Measurements from ENCODE around the gene AGPAT4. TPM values are rescaled to one million over a fixed set of nuclear protein-coding genes. Genes with fewer than 3 reads are reported as not detected.

The AGPAT4 gene
- polyA plus RNA-seq, 1 donor, result 9.1 TPM

DNA sequence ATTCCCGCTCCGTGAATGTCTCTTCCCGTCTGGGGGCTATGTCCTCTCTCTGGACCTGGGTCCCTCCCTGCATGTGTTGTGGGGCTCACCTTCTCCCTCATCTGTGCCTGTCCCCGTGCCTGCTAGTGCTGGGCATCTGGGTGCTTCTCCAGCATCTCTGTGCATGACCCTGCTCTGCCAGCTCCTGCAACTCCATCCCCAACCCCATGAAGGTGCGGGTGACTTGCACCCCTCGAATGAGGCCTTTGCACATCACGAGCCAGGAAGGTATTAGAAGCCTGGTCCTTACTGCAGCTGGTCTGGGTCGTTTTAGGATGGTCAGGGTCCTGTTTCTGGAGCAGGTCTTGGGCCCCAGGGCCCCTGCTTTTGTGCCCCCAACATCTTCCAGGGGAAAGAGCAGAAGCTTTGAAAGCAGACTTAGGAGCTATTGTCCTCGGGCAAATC, 109.7 kb downstream of the AGPAT4 start:
- DNase-seq, result no peak

DNA sequence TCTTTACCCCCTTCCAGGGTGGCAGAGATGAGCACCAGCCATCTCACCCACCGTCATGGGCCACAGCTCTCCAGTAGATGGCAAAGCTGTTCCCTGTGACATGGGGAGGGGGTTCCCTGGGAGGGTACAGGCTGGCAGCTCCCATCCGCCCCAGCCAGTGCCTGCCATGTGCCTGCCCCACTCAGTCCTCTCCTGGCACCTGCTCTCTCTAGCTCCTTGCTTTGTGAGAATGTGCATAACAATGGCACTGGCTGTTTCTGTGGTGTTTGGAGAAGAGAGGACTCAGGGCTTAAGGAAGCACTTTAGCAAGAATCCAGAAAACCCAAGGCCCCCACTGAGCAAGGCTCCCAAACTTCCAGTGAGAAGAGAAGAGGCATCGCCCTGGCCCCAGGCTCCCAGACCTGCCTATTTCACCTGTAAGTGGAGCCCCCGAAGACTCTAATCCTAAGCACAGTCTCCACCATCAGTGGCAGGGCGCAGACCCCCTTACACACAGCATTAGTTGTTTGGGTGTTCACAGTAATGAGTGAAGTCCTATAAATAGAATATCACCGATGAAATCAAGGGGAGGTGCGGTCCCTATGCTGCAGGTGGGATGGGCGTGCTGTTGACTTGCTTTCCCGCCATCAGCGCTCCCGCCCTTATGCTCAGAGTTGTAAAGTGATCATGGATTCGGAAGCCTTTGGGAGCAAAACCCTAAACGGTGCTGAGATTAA, 110.2 kb downstream of the AGPAT4 start:
- no peak for DNase-seq

DNA sequence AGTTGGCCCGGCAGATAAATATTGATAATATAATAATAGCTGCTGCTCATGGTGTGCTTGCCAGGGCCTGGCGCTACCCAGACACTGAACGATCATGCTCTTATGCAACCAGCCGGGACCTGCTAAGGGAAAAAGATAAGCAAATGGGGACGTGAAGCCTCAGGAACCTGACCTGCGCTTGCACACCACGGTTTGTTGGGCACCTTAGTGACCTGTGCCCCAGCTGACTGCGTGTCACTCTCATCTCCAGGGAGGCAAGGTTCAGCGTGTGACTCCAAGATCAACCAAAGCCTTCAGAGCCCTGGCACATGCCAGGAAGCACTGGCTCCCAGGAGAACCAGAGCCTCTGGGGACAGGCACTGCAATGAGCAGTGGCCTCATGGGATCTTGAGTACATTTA, 111.1 kb downstream of the AGPAT4 start:
- no peak for DNase-seq

DNA sequence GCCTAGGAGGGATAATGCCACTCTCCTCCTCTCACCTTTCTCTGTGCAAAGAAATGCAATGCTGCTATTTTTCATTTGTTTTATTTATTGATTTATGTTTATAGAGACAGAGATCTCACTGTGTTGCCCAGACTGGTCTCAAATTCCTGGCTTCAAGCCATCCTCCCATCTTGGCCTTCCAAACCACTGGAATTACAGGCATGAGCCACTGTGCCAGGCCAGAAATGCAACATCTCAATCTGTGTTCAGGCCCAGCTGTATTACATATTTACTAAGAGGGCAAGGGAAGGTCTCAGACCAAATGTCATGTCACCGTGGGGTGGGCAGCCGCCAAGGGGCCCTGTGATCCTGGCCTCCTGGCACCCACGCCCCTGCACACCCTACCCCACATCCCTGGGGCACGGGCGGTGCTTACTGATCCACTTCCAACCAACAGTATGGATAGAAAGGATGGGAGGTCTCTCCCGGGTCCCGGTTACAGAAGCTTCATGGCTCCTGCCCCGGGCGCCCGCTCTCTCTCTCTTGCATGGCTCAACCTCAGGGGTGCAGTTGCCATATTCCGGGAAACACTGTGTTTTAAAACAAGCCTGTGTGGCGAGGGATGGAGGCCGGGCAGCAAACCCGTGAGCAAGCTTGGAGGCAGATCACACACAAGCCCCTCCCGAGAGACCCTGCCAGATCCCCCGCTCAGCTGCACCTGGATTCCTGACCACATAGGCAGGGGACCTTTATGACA, 111.8 kb downstream of the AGPAT4 start:
- DNase-seq, result no peak

DNA sequence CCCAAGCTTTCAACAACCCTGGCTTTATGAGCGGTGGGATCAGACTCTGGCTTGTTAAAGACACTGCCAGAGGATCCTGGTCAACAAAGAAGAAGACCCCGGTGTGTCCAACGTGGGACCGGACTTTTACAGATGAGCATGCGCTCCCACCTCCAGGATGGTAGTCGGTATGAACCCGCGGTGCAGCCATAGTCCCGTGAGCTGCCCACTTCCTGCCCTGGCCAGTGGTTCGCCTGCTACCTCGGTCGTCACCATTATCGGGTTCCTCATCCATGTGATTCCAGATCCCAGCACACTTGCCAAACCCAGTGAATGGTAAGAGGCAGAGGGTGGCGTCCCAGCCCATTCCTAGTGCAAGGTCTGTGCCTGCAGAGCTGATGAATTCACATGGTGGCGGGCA, 112.7 kb downstream of the AGPAT4 start:
- DNase-seq, result no peak

DNA sequence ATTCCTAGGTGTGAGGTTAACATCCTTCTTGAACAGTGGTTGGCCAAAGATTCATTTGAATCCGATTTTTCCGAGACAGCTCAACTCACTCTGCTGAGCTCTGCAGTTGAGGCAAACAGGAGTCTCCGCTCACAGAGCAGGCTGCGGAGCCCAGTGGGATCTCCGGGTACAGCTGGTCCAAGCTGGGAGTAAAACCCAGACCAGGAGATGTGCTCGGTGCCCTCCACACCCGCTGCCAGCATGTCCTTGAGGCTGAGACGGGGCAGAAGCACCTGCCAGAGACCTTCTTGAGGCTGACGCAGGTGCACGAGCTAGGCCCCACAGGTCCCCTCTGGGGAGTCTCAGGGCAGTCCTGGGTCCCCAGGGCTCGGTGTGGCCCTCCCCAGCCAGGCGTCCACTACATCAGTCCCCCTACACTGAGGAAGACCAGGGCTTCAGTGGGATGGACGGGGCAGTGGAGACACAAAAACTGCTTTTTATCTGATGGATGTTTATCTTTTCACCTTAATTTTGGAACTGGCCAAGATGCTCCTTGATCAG, 119.0 kb downstream of the AGPAT4 start:
- no peak for DNase-seq

DNA sequence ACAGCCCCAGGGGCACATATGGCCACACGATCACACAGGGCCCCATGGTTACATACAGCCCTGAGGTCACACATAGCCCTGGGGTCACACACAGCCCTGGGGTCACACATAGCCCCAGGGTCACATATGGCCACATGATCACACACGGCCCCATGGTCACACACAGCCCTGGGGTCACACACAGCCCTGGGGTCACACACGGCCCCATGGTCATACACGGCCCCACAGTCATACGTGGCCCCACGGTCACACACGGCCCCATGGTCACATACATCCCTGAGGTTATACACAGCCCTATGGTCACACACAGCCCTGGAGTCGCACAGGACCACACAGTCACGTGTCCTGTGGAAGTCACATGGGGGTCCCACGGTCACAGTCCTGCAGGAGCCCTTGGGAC, 120.1 kb downstream of the AGPAT4 start:
- no peak for DNase-seq

DNA sequence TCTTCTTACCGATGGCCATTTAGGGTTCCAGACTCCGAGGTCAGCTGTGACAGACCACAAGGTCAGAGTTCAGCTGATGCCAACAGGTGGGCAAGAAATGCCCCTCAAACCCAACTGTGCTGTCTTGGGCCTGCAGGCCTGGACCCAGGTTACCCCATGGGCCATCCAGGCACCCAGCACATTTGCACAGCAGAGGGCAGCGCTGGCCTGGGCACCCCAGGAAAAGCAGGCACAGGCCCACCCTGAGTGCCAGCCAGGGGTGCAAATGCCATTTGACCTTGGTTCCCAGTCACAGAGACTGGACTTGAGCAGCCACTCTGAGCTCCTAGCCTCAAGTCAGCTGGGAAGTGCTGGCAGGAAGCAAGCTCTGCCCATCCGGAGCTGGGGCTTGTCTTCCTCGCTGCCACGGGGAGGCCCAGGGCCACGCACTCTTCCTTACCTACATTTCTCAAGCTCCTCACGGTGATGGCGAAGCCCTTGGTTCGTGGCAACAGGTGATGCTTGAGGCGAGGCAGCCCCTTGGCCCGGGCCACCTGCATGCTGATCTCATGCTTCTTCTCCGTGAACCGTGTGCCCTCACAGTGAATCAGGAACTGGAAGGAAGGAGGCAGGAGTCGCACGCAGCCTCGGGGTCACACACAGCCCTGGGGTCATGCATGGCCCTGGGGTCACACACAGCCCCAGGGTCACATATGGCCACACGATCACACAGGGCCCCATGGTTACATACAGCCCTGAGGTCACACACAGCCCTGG, 120.8 kb downstream of the AGPAT4 start:
- no peak for DNase-seq

DNA sequence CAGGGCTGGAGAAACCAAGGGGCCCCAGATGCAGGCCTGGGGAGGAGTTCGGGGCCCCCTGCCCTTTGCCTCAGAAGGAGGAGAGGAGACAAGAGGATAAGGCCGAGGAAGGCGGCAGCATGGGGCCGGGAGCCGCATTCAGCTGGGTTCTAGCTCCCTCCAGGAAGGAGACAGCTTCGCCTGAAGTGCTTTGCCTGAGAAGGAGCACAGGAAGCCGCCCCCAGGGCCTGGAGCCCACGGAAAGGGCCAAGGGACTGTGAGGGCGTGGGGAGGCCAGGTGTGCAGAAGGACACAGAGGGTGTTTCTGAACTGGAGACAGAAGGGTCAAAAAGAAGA, 121.4 kb downstream of the AGPAT4 start:
- DNase-seq, result no peak

DNA sequence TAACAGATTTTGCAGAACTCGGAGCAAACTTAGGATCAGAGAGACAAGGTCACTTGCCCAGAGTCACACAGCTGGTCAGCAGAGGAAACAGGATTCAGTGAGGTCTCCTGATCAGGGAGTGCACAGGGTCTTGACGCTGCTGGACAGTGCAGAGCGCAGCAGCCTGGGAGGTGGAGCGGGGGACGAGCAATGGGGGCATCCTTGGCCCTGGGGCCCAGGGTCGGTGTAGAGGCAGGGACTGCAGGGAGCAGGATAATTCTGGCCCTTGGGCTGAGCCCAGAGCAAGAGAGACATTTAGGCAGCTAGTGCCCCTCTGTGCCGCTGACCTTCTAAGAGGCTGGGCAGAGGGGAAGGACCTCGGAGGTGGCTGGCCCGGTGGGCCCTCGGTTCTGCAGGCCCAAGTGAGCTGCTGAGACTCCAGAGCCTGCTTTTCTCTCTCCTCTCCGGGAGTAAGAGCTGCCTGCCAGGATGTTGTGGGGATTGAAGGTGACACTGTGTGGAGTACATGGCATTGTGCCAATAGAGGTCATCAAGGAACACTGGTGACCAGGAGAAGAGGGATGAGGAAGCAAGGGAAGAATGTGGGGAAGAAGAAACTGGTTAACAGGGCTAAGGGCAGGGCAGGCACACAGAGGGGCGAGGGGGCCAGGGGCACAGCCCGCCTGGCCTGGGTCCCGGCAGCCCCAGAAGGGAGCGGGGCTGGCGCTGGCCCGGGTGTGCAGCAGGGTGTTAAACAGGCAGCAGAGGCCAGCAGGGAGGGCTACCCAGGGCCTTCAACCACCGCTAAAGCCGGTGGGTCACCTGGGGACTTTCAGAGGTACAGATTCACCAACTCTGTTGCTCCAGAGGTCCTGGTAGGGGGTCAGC, 122.0 kb downstream of the AGPAT4 start:
- DNase-seq, result no peak

DNA sequence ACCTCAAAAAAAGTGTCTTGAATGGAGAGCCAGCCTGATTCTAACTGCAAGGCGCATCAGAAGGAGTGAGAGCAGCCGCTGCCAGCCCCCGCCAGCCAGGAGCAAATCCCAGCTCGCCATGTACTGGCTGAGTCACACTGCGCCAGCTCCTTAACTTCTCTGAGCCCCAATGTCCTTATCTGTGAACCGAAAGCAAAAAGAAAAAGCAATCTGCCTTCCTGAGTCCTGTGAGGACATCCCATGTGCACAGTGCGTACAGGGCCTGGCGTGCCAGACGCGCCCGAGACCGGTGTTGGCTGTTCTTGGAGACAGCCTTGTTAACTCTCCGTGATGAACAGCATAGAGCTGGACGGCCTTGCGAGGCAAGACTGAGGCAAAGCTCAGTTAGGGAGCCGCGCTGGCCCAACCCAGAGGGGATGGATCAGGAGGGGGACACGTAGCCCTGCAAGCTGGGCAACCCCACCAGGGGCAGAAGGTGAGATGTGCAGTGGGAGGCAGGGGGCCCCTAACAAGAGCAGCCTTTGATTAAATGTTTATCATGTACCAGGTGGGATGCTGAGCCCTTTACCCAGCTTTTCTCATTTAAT, 122.7 kb downstream of the AGPAT4 start:
- no peak for DNase-seq

DNA sequence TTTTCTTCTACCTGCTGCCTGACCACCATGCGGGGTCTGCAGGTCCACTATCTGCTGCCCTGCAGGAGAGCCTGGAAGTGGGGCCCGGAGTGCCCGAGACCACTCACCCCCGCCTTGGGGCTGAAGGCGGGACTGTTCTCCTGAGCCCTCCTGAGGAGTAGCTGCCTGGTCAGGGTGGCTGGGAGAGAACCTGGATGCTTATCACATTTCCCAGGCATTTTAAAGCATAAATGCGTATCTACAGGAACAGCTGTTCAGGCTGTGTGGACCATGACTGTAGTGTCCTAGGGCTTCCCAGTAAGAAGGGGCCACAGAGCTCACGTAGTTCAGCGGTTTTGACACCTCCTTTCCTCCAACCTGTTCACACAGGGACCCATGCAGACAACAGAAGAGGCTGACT, 123.3 kb downstream of the AGPAT4 start:
- no peak for DNase-seq

DNA sequence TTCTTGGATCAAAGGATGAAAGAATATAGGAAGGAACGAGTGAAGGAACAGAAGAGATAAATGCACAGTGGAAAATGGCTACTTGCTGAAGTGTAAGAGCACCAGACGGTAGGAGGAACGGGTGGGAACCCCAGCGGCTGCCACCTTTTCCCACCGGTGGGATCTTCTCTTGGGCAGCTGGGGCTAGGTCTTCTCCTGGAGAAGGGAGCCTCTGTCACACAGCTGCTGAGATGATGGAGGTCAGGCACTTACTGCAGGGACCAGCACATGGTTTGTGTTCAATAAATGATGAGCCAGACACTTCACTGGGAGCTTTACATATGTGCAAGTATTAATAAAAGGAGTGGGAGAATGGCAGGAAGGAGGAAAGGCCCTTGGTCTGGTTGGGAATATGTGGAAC, 123.7 kb downstream of the AGPAT4 start:
- DNase-seq, result no peak

DNA sequence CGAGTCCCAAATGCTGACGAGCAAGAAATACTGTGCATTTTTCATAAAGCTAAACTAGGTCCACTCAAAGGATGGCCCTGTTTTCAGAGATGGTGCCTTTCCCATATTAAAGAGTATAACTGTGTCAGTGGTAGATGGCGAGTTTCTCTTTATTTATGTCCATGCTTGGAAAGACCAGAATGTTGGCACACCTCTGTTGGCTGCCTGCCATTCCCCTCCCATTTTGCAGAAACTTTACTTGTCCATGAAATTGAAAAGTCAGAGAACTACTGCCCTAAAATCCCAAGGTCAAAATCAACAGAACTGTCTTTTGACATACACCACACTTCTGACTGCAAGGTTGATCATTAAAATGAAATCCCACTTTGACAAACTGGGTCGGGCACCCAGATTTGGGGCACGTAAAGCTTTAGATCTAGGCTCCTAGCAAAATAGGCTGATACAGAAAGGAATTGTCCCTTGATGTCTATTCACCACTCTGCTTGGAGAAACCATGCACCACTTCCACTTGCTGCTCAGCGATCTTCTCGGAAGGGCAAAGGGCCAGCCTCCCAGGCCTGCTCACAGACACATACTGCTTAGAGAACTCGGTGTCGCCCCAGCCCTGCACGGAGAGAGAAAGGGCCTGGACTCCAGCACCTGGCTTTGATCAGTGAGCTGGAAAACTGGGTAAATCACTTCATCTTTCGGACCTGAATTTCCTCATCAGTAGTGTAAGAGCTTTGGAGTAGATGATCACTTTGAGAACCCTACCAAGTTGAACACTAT, 130.0 kb downstream of the AGPAT4 start:
- no peak for DNase-seq

DNA sequence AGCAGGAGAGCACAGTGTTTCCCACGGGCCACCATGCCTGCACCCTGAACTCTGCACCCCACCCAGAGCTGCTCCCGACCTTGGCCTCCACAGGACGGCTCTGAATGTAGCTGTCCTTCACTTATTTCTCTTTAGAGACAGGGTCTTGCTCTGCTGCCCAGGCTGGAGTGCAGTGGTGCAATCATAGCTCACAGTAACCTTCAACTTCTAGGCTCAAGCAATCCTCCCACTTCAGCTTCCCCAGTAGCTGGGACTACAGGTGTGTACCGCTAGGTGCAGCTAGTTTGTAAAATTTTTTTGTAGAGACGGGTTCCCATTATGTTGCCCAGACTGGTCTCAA, 130.9 kb downstream of the AGPAT4 start:
- no peak for DNase-seq

DNA sequence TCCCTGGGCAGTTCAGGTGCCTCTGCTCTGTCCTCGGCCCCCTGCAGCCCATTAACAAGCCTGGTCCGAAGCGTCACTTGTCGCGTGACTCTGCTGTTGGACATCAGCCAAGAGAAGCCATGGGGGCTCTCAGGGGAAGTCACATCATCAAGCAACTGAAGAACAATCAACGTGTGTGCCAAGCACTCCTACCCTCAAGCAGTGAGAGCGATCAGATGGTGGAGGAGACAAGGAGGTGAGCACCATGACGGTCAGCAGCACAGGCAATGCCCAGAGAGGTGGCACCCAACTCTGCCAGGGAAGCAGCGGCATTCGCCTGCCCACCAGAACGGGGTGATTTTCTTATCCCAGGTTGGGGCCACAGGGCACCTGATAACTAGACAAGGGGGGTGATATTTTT, 132.7 kb downstream of the AGPAT4 start:
- no peak for DNase-seq

DNA sequence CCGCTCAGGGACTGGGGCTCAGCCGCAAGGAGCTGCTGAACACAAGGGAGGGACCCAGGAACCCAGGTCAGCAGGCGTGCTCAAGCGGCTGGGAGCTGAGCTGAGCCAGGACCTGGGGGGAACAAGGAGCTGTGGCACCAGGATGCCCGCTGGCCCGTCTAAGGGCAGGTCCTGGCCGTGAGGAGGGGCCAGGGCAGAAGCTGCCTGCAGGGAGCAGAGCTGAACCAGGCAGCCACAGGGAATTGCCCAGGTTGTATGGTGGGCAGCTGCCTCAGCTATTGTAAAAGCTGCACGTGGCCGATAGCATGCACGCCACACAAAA, 133.3 kb downstream of the AGPAT4 start:
- no peak for DNase-seq

DNA sequence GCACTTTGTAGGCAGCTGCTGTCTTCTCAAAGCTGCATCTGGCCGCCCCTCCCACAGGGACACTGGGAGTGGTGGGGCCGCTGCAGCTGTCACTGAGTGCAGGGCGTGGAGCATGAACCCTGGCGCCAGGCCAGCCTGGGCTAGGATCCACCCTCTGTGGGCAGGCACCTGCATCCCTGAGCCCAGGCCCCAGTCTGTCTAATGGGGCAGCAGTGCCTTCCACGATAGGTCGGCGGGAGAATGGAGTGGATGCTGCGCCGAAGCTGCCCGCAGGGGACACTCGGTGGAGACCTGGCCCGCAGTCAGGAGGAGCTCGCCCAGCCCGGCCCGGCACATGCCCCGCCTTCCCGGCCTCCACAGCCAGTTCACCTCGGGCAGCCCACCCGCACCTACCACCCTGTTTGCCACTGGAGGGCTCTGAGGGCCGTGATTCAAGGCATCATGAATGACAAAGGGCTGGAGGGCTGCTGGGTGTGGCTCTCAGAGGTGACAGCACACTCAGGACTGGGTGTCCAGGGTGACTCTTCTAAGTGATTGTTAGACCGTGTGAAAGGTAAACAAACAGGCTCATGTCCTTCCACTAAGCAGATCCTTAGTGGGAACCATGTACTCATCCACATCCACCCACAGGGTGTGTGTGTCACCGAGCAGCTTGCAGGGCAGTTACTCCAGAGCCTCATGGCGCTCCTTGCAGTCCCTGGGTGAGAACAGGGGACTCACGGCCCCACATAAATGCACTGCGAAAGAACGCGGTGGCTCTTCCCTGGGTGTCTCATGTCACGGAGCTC, 133.9 kb downstream of the AGPAT4 start:
- peak; percentile 29 for DNase-seq

DNA sequence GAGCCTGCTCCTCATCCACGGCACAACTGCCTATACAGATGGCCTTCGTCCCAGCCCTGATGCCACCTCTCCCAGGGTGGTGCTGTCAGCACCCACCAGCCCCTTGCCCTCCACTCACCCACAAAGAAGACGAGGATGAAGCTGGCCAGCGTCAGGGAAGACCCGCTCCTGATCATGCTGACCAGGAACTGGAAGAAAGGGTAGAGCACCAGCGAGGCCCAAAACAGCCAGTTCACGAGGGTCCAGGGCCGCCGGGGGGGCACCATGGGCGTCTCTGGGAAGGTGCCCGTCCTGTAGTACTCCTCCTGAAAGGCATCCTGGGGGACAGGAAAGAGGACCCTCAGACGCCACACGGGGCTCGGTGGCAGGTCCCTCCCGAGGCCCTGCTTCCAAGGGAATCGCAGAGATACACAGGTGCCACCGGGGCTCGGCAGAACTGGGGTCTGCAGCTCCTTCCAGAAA, 134.5 kb downstream of the AGPAT4 start:
- no peak for DNase-seq

DNA sequence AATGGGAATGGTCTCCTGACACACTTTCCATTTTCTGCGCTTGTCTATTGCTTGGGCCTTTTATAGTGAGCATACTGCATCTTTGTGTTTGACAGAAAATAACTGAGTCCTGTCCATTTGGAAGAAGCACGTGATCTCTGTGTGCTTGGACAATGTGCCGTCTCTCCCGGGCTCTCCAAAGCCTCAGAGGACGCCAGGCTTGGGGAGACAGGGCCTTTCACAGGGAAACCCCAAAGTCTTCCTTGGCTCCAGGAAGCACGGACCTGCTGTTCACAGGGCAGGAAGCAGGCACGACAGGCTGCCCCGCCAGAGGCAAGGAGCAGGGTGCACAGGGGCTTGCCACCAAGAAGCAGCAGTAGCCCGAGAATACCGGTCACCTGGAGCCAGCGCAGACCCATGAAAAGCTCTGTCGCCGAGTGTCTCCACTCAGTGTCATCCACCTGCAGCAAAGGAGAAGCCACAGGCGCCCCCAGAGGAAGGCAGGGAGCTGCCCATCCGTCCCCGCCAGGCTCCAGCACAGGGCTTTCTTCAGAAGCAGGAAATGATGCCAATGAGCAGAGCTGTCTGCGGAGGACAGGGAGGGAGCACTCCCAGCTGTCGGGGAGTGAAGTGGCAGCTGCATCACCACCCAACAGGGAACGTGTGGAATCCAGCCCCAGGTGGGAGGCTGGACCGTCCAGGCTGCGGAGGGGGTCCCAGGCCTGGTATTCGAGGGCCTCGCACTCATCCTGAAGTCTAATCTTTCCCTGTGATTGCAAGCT, 135.1 kb downstream of the AGPAT4 start:
- DNase-seq, result no peak

Data from hindlimb muscle (tissue), 1 donor.